ENCODE measurements around the gene PNO1.

Gene PNO1

DNA sequence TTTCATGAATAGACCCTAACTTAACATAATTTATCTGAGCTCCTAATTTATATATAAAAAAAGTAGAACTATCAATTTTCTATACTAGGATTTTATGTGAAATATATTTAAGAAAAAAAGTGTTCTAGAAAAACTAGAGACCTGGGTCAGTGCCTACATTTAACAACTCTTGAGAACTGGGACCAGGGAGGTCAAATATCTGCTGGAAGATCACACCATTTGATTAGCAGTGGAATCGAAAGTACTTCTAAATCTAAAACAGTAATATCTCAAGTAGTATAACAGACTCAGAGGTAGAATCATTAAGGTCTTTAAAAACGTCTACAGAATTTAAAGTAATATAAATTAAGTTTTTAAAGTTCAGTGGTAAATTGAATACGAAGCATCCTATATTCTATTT is 60.0 kb downstream of the PNO1 start:
- Histone ChIP-seq H3K36me3 (no peaks in the 10 kb centered on the region; the same call in 1 of the 2 replicates), H3K27me3 (no peaks in the 10 kb centered on the region)
- DNase-seq = no peak

GRCh38 chr2:68218343-68218901 is 60.7 kb downstream of the PNO1 start:
- Histone ChIP-seq H3K9me3 (no peaks in the 10 kb centered on the region), H3K36me3 (no peaks in the 10 kb centered on the region; the same call in 1 of the 2 replicates), H3K27me3 (no peaks in the 10 kb centered on the region), H3K4me1 (peaks cover 3% of the 10 kb centered on the region; the same call in 1 of the 2 replicates), H3K4me3 (ENCODE audit: low read depth, low read length) (no peak overlapping the region)
- TF ChIP-seq, protein P1, sequence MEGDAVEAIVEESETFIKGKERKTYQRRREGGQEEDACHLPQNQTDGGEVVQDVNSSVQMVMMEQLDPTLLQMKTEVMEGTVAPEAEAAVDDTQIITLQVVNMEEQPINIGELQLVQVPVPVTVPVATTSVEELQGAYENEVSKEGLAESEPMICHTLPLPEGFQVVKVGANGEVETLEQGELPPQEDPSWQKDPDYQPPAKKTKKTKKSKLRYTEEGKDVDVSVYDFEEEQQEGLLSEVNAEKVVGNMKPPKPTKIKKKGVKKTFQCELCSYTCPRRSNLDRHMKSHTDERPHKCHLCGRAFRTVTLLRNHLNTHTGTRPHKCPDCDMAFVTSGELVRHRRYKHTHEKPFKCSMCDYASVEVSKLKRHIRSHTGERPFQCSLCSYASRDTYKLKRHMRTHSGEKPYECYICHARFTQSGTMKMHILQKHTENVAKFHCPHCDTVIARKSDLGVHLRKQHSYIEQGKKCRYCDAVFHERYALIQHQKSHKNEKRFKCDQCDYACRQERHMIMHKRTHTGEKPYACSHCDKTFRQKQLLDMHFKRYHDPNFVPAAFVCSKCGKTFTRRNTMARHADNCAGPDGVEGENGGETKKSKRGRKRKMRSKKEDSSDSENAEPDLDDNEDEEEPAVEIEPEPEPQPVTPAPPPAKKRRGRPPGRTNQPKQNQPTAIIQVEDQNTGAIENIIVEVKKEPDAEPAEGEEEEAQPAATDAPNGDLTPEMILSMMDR (IDR thresholded peaks at IDR 0.05; ENCODE audit: low read depth, low read length) = no peak
- DNase-seq = no peak

More for the DNA sequence above, 60.0 kb downstream of the PNO1 start:
- no peaks in the 10 kb centered on the region for H3K9me3 ChIP-seq
- H3K4me3 ChIP-seq (ENCODE audit: low read depth, low read length) = no peak overlapping the region
- TF ChIP-seq, protein P1 (IDR thresholded peaks at IDR 0.05; ENCODE audit: low read depth, low read length) = no peak
- H3K4me1 ChIP-seq = peaks cover 3% of the 10 kb centered on the region; the same call in 1 of the 2 replicates

DNA sequence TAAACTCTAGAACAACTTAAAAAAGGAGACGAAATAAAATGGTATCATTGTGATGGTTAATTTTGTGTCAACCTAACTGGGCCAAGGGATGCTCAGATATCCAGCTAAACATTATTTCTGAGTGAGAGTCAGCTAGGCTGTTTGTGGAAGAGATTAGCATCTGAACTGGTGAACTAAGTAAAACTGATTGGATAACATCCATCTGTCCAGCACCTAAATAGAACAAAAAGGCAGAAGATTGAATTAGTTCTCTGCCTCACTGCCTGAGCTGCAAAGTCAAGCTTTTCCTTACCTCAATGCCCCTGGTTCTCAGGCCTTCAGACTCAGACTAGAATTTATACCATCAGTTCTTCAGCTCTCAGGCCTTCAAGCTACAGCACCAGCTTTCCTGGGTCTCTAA is 64.6 kb downstream of the PNO1 start:
- no peaks in the 10 kb centered on the region for H3K27me3 ChIP-seq
- TF ChIP-seq, protein P1 (IDR thresholded peaks at IDR 0.05; ENCODE audit: low read depth, low read length) = no peak
- H3K4me1 ChIP-seq = peaks cover 7% of the 10 kb centered on the region; the same call in 1 of the 2 replicates
- no peak overlapping the region for H3K4me3 ChIP-seq (ENCODE audit: low read depth, low read length)
- H3K36me3 ChIP-seq = no peaks in the 10 kb centered on the region
- DNase-seq = peak; percentile 12
- no peaks in the 10 kb centered on the region for H3K9me3 ChIP-seq

- Histone ChIP-seq H3K27me3 (no peaks in the 10 kb centered on the region), H3K4me3 (ENCODE audit: low read depth, low read length) (no peak overlapping the region), H3K9me3 (no peaks in the 10 kb centered on the region), H3K4me1 (peaks cover 7% of the 10 kb centered on the region; the same call in 1 of the 2 replicates), H3K36me3 (no peaks in the 10 kb centered on the region)
- TF ChIP-seq, protein P1 (IDR thresholded peaks at IDR 0.05; ENCODE audit: low read depth, low read length) = no peak
- DNase-seq = no peak
Measured at GRCh38 chr2:68223419-68223818, 65.7 kb downstream of the PNO1 start.

DNA sequence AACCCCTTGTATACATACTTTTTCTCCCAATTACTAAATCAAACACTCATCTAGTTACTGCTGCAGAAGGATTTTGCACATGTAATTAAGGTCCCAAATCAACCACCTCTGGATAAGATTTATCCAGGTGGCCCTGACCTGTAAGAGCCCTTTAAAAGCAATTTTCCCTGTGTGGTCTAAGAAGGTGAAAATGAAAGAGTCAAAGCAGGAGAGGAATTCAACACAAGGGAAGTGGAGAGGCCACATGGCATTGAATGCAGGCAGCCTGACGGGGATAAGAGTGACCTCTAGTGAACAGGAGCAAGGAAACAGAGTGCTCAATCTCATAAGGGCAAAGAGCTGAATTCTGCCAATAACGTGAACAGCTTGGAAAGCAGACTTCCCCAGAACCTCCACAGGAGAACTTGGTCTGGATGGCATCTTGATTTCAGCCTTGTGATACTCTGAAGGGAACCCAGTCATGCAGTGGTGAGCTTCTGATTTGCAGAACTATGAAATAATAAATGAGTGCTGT is 67.5 kb downstream of the PNO1 start:
- no peaks in the 10 kb centered on the region for H3K36me3 ChIP-seq
- H3K4me3 ChIP-seq (ENCODE audit: low read depth, low read length) = no peak overlapping the region
- TF ChIP-seq, protein P1 (IDR thresholded peaks at IDR 0.05; ENCODE audit: low read depth, low read length) = peak; percentile 58
- H3K9me3 ChIP-seq = no peaks in the 10 kb centered on the region
- H3K4me1 ChIP-seq = peaks cover 7% of the 10 kb centered on the region; the same call in 1 of the 2 replicates
- DNase-seq = peak; percentile 40
- no peaks in the 10 kb centered on the region for H3K27me3 ChIP-seq

All from BE2C (cell line).